Measurements from ENCODE around the gene GNG5. TPM values are rescaled to one million over a fixed set of nuclear protein-coding genes. Genes with fewer than 3 reads are reported as not detected.

Gene GNG5
- polyA plus RNA-seq (2013, experiment 1 of 2), result 364 TPM
- polyA plus RNA-seq (2013, experiment 2 of 2), result 368 TPM

GRCh38 chr1:84506002-84506728 lies at the start of gene GNG5, which contains the start of gene SPATA1:
TSS of gene GNG5 (minus strand) at chr1:84506581. CDS start at chr1:84506091, 490 bp downstream.
TSS of gene SPATA1 (plus strand) at chr1:84506386. CDS start at chr1:84516360, 9,974 bp downstream.
- peak within 1 kb of the TSS; percentile 94 for H3K4me3 ChIP-seq (ENCODE audit: insufficient read depth in 1 of 2, low read depth in 1 of 2, low read length in 2 of 2)
- WGBS, result under 1% methylated on average over 51 of the region's 60 CpGs
- H3K4me1 ChIP-seq (ENCODE audit: control insufficient read depth, insufficient read depth, low read depth, low read length), result no peaks in the 10 kb centered on the region
- peak within 1 kb of the TSS; percentile 98 for H3K9ac ChIP-seq (ENCODE audit: low read length)
- peak; percentile 97 for DNase-seq
- H3K18ac ChIP-seq (ENCODE audit: low read depth in 1 of 2, low read length in 2 of 2), result peak within 1 kb of the TSS; percentile 99
- H3K36me3 ChIP-seq (ENCODE audit: control insufficient read depth in 1 of 2, insufficient read depth in 2 of 2, low read depth in 1 of 2, low read length in 2 of 2), result peaks cover 4 to 25% of the 10 kb centered on the region in 2 experiments
- H3K4me2 ChIP-seq (ENCODE audit: low read length, poor library complexity, severe bottlenecking), result peak within 1 kb of the TSS; percentile 86
- peak within 1 kb of the TSS; percentile 94 for H4K8ac ChIP-seq (ENCODE audit: low read length)
- peak within 1 kb of the TSS; percentile 96 for H4K91ac ChIP-seq (ENCODE audit: low read length)
- peaks cover 12% of the 10 kb centered on the region for H3K9me3 ChIP-seq (ENCODE audit: control insufficient read depth, low read length)
- peak within 1 kb of the TSS; percentile 95 for H3K27ac ChIP-seq (ENCODE audit: low read length, poor library complexity, severe bottlenecking)
- H3K79me1 ChIP-seq (replicated peaks; ENCODE audit: low read length, poor library complexity, severe bottlenecking), result peaks cover 4% of the 10 kb centered on the region
- peak within 1 kb of the TSS; percentile 90 for H2AK5ac ChIP-seq (ENCODE audit: low read length, severe bottlenecking)
- H3K4ac ChIP-seq (ENCODE audit: low read depth in 1 of 2, low read length in 2 of 2), result peak within 1 kb of the TSS; percentile 90 to 96
- H2BK15ac ChIP-seq (ENCODE audit: low read depth, poor library complexity, severe bottlenecking), result peak within 1 kb of the TSS; percentile 79
- no peaks in the 10 kb centered on the region for H3K27me3 ChIP-seq (ENCODE audit: control insufficient read depth in 1 of 2, insufficient read depth in 1 of 2, low read length in 2 of 2)
- peak within 1 kb of the TSS; percentile 56 for H2AFZ ChIP-seq (ENCODE audit: low read depth, low read length)
- H2BK12ac ChIP-seq (ENCODE audit: low read length in 2 of 2), result peak within 1 kb of the TSS; percentile 77 to 81
- H3K23ac ChIP-seq (ENCODE audit: low read length in 2 of 2), result peak within 1 kb of the TSS in 1 of 2 experiments; percentile 51
- H3K14ac ChIP-seq (ENCODE audit: low read length in 2 of 2), result peak within 1 kb of the TSS; percentile 82 to 86
- peak within 1 kb of the TSS; percentile 82 for H2BK120ac ChIP-seq (ENCODE audit: low read depth, low read length)
- H2BK5ac ChIP-seq (ENCODE audit: low read depth, low read length, poor library complexity, severe bottlenecking), result peak within 1 kb of the TSS; percentile 96

- no peak overlapping the region for H3K4ac ChIP-seq (ENCODE audit: low read depth in 1 of 2, low read length in 2 of 2)
- no peaks in the 10 kb centered on the region for H3K79me1 ChIP-seq (replicated peaks; ENCODE audit: low read length, poor library complexity, severe bottlenecking)
- H3K9ac ChIP-seq (ENCODE audit: low read length), result no peak overlapping the region
- no peak overlapping the region for H4K91ac ChIP-seq (ENCODE audit: low read length)
- H4K8ac ChIP-seq (ENCODE audit: low read length), result no peak overlapping the region
- DNase-seq, result no peak
- H3K4me2 ChIP-seq (ENCODE audit: low read length, poor library complexity, severe bottlenecking), result no peak overlapping the region
- WGBS, result no CpG with 5 or more reads among the region's 2 CpGs
- no peaks in the 10 kb centered on the region for H3K27me3 ChIP-seq (ENCODE audit: control insufficient read depth in 1 of 2, insufficient read depth in 1 of 2, low read length in 2 of 2)
- no peak overlapping the region for H3K23ac ChIP-seq (ENCODE audit: low read length in 2 of 2)
- no peak overlapping the region for H2AFZ ChIP-seq (ENCODE audit: low read depth, low read length)
- no peak overlapping the region for H2BK15ac ChIP-seq (ENCODE audit: low read depth, poor library complexity, severe bottlenecking)
- H2AK5ac ChIP-seq (ENCODE audit: low read length, severe bottlenecking), result no peak overlapping the region
- H3K18ac ChIP-seq (ENCODE audit: low read depth in 1 of 2, low read length in 2 of 2), result no peak overlapping the region
- H3K4me3 ChIP-seq (ENCODE audit: insufficient read depth in 1 of 2, low read depth in 1 of 2, low read length in 2 of 2), result no peak overlapping the region
- H3K9me3 ChIP-seq (ENCODE audit: control insufficient read depth, low read length), result no peaks in the 10 kb centered on the region
- no peaks in the 10 kb centered on the region for H3K4me1 ChIP-seq (ENCODE audit: control insufficient read depth, insufficient read depth, low read depth, low read length)
- no peak overlapping the region for H3K27ac ChIP-seq (ENCODE audit: low read length, poor library complexity, severe bottlenecking)
- H2BK5ac ChIP-seq (ENCODE audit: low read depth, low read length, poor library complexity, severe bottlenecking), result no peak overlapping the region
- no peak overlapping the region for H2BK12ac ChIP-seq (ENCODE audit: low read length in 2 of 2)
- no peak overlapping the region for H2BK120ac ChIP-seq (ENCODE audit: low read depth, low read length)
- peaks cover 0 to 48% of the 10 kb centered on the region in 2 experiments for H3K36me3 ChIP-seq (ENCODE audit: control insufficient read depth in 1 of 2, insufficient read depth in 2 of 2, low read depth in 1 of 2, low read length in 2 of 2)
- H3K14ac ChIP-seq (ENCODE audit: low read length in 2 of 2), result no peak overlapping the region
Observed at GRCh38 chr1:84550826-84551225, 44.4 kb upstream of the GNG5 start.

- H2BK5ac ChIP-seq (ENCODE audit: low read depth, low read length, poor library complexity, severe bottlenecking), result no peak overlapping the region
- no peak overlapping the region for H3K27ac ChIP-seq (ENCODE audit: low read length, poor library complexity, severe bottlenecking)
- no peak overlapping the region for H4K91ac ChIP-seq (ENCODE audit: low read length)
- H2BK15ac ChIP-seq (ENCODE audit: low read depth, poor library complexity, severe bottlenecking), result no peak overlapping the region
- H3K18ac ChIP-seq (ENCODE audit: low read depth in 1 of 2, low read length in 2 of 2), result no peak overlapping the region
- H3K79me1 ChIP-seq (replicated peaks; ENCODE audit: low read length, poor library complexity, severe bottlenecking), result no peaks in the 10 kb centered on the region
- H3K4me2 ChIP-seq (ENCODE audit: low read length, poor library complexity, severe bottlenecking), result no peak overlapping the region
- no peak overlapping the region for H3K4me3 ChIP-seq (ENCODE audit: insufficient read depth in 1 of 2, low read depth in 1 of 2, low read length in 2 of 2)
- no peak overlapping the region for H4K8ac ChIP-seq (ENCODE audit: low read length)
- WGBS, result 89% methylated on average over 4 of the region's 4 CpGs
- no peak overlapping the region for H3K4ac ChIP-seq (ENCODE audit: low read depth in 1 of 2, low read length in 2 of 2)
- no peaks in the 10 kb centered on the region for H3K9me3 ChIP-seq (ENCODE audit: control insufficient read depth, low read length)
- no peaks in the 10 kb centered on the region for H3K4me1 ChIP-seq (ENCODE audit: control insufficient read depth, insufficient read depth, low read depth, low read length)
- H3K36me3 ChIP-seq (ENCODE audit: control insufficient read depth in 1 of 2, insufficient read depth in 2 of 2, low read depth in 1 of 2, low read length in 2 of 2), result peaks cover 0 to 53% of the 10 kb centered on the region in 2 experiments
- no peak overlapping the region for H2BK12ac ChIP-seq (ENCODE audit: low read length in 2 of 2)
- H3K14ac ChIP-seq (ENCODE audit: low read length in 2 of 2), result no peak overlapping the region
- no peaks in the 10 kb centered on the region for H3K27me3 ChIP-seq (ENCODE audit: control insufficient read depth in 1 of 2, insufficient read depth in 1 of 2, low read length in 2 of 2)
- H3K23ac ChIP-seq (ENCODE audit: low read length in 2 of 2), result no peak overlapping the region
- H2BK120ac ChIP-seq (ENCODE audit: low read depth, low read length), result no peak overlapping the region
- H2AK5ac ChIP-seq (ENCODE audit: low read length, severe bottlenecking), result no peak overlapping the region
- no peak overlapping the region for H3K9ac ChIP-seq (ENCODE audit: low read length)
- DNase-seq, result no peak
- H2AFZ ChIP-seq (ENCODE audit: low read depth, low read length), result no peak overlapping the region
Observed at GRCh38 chr1:84541679-84542078, 35.3 kb upstream of the GNG5 start.

- no peak overlapping the region for H3K9ac ChIP-seq (ENCODE audit: low read length)
- no peak overlapping the region for H4K8ac ChIP-seq (ENCODE audit: low read length)
- H2BK12ac ChIP-seq (ENCODE audit: low read length in 2 of 2), result no peak overlapping the region
- no peak overlapping the region for H3K27ac ChIP-seq (ENCODE audit: low read length, poor library complexity, severe bottlenecking)
- no peak overlapping the region for H2AFZ ChIP-seq (ENCODE audit: low read depth, low read length)
- H3K36me3 ChIP-seq (ENCODE audit: control insufficient read depth in 1 of 2, insufficient read depth in 2 of 2, low read depth in 1 of 2, low read length in 2 of 2), result peaks cover 0 to 52% of the 10 kb centered on the region in 2 experiments
- H3K4me3 ChIP-seq (ENCODE audit: insufficient read depth in 1 of 2, low read depth in 1 of 2, low read length in 2 of 2), result no peak overlapping the region
- no peaks in the 10 kb centered on the region for H3K4me1 ChIP-seq (ENCODE audit: control insufficient read depth, insufficient read depth, low read depth, low read length)
- no peak overlapping the region for H2BK5ac ChIP-seq (ENCODE audit: low read depth, low read length, poor library complexity, severe bottlenecking)
- H3K79me1 ChIP-seq (replicated peaks; ENCODE audit: low read length, poor library complexity, severe bottlenecking), result no peaks in the 10 kb centered on the region
- DNase-seq, result peak; percentile 21
- no peak overlapping the region for H3K4me2 ChIP-seq (ENCODE audit: low read length, poor library complexity, severe bottlenecking)
- 33% methylated on average over 1 of the region's 1 CpG for WGBS
- no peak overlapping the region for H2BK15ac ChIP-seq (ENCODE audit: low read depth, poor library complexity, severe bottlenecking)
- no peak overlapping the region for H3K4ac ChIP-seq (ENCODE audit: low read depth in 1 of 2, low read length in 2 of 2)
- no peak overlapping the region for H2BK120ac ChIP-seq (ENCODE audit: low read depth, low read length)
- H4K91ac ChIP-seq (ENCODE audit: low read length), result no peak overlapping the region
- no peaks in the 10 kb centered on the region for H3K9me3 ChIP-seq (ENCODE audit: control insufficient read depth, low read length)
- H3K14ac ChIP-seq (ENCODE audit: low read length in 2 of 2), result no peak overlapping the region
- no peak overlapping the region for H2AK5ac ChIP-seq (ENCODE audit: low read length, severe bottlenecking)
- H3K23ac ChIP-seq (ENCODE audit: low read length in 2 of 2), result no peak overlapping the region
- no peak overlapping the region for H3K18ac ChIP-seq (ENCODE audit: low read depth in 1 of 2, low read length in 2 of 2)
- no peaks in the 10 kb centered on the region for H3K27me3 ChIP-seq (ENCODE audit: control insufficient read depth in 1 of 2, insufficient read depth in 1 of 2, low read length in 2 of 2)
Observed at GRCh38 chr1:84540759-84541158, 34.4 kb upstream of the GNG5 start.

Measured in mesenchymal stem cell (in vitro differentiated cells and primary cell).